ENCODE results near the gene PCID2. TPM values are rescaled to one million over a fixed set of nuclear protein-coding genes. Genes with fewer than 3 reads are reported as not detected.

Gene PCID2
- total RNA-seq, 1 donor from 2014 or later, result 48.5 TPM

DNA sequence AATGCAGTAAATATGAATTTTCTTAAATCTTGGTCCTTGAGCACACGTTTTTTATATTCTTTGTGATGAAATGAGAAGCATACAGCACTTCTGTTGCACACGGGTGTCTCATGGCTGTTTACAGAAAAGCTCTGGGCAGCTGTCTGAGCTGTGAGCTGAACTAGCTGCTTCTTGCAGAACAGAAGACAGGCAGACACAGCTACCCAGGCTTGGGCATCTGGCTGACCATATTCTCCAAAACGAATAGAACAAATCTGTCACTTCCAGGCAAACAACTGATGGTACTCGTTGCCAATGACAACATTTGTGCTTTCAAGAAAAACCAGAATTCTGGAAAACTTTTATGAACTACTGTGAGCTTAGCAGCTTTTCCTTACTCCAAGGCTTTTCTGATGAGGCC lies 16.2 kb downstream of the PCID2 start:
- FAIRE-seq, result no peak
- no peak for DNase-seq (ENCODE audit: low spot score in 2 of 2)

- no peak for FAIRE-seq
- DNase-seq (ENCODE audit: low spot score in 2 of 2), result no peak
Observed at GRCh38 chr13:113190181-113190580, 18.3 kb downstream of the PCID2 start.

GRCh38 chr13:113187883-113188665 lies 20.4 kb downstream of the PCID2 start:
- DNase-seq (ENCODE audit: low spot score in 2 of 2) (no peak), FAIRE-seq (no peak)

- no peak for DNase-seq (ENCODE audit: low spot score in 2 of 2)
- FAIRE-seq, result no peak
Observed at GRCh38 chr13:113187263-113187669, 21.2 kb downstream of the PCID2 start.

- DNase-seq (ENCODE audit: low spot score in 2 of 2) (no peak), FAIRE-seq (no peak)
Observed at GRCh38 chr13:113186061-113186900, 22.2 kb downstream of the PCID2 start.

GRCh38 chr13:113184568-113185440 lies 23.7 kb downstream of the PCID2 start:
- FAIRE-seq (no peak), DNase-seq (ENCODE audit: low spot score in 2 of 2) (no peak)

DNA sequence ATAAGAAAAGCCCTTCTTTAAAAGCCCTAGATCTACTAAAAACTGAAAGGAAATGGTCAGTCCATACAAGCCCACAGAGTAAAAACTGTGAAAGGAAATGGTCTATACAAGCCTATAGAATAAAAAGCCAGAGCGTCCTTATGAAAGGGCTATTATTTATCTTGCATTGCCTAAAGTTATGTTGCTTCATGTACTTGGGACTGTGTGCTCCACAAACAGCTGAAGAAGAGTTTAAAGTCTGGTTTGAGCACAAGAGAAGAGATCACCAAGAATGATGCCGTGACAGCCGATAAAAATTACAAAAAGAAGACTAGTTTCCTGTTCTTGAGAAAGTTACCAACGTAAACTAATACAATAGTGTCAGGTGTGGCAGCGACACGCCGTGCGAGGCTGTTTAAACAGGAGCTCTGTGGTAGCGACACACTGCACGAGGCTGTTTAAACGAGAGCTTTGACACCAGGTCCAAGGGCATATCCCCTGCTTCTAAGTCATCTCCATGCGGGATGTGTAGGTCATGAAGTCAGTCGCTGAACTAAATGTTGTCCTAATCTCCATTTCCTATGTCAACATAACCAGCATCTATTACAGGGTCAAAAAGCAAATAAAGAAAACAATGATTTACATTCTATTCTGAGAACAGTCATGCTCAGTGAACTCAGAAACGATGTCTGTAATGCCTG lies 24.9 kb downstream of the PCID2 start:
- no peak for DNase-seq (ENCODE audit: low spot score in 2 of 2)

GRCh38 chr13:113182046-113182445 lies 26.4 kb downstream of the PCID2 start:
- no peak for DNase-seq (ENCODE audit: low spot score in 2 of 2)
- FAIRE-seq, result no peak

More for the DNA sequence above, 24.9 kb downstream of the PCID2 start:
- no peak for FAIRE-seq

DNA sequence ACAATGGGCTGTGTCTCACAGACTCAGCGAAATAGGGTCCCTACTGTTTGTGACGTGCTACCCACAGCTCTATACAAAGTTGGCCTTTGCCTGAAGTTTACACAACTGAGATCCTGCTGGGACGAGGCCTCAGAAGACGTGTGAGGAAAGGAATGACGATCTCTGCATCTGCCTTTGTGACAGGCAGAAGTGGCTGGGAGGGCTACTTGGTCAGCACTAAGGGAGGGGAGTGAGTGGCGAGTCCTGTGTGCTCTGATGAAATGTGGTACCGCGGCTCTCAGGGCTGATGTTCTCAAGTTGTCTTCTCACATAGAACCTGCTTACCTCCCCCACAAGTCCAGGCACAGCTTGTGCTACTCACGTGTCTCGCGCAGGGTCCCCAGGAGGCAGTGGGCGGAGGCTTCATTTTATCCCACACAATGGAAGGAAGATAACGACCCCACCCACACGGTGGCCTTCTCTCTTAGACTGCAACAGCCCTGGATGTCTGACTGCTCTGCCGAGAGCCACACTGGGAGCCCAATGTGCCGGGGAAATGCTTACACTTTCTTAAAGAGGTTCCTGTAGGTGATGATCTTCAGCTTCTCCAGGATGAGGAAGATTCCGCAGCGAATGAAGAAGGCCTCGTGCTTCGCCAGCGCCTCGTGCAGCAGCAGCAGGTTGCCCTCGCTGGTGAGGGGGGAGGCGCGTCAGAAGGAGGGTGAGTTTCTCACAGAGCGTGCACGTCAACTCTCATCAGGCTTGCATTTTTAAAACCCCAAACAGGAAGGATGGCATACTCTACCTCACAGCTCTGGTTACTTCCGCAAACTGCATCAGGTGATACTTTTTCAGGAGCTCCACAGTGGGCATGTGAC lies 28.9 kb downstream of the PCID2 start:
- DNase-seq (ENCODE audit: low spot score in 2 of 2), result peak in 1 of 2 donors; percentile 56
- FAIRE-seq, result no peak

- DNase-seq (ENCODE audit: low spot score in 2 of 2) (no peak), FAIRE-seq (no peak)
Observed at GRCh38 chr13:113178896-113179167, 29.6 kb downstream of the PCID2 start.

GRCh38 chr13:113178070-113178895 lies 30.2 kb downstream of the PCID2 start:
- DNase-seq (ENCODE audit: low spot score in 2 of 2) (no peak), FAIRE-seq (no peak)

GRCh38 chr13:113176822-113177221 lies 31.6 kb downstream of the PCID2 start:
- no peak for FAIRE-seq
- DNase-seq (ENCODE audit: low spot score in 2 of 2), result no peak

- no peak for FAIRE-seq
- DNase-seq (ENCODE audit: low spot score in 2 of 2), result no peak
Observed at GRCh38 chr13:113176280-113176679, 32.2 kb downstream of the PCID2 start.

DNA sequence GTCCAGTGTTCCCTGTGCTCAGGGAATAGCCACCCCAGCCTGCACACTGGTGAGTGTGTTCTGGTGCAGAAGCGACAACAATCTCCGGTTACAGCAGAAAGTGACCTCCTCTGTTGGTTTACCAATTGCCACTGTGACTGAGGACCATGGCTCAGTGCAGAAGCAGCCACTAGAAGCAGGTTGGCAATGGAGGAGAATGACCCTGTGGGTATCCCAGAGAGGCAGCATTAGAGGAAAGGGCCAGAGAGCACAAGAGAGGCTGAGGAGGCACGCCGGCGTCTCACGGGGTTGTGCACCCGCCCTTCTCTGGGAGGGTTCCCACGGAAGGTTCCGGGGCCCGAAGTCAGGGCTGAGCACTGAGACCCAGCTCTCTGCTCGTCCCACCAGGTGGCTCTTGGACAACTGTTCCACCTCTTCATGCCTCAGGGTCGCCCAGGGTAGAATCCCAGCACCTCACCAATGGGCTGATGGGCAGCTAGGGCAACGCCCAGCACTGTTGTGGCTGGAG lies 36.0 kb downstream of the PCID2 start:
- FAIRE-seq, result no peak
- DNase-seq (ENCODE audit: low spot score in 2 of 2), result no peak

DNA sequence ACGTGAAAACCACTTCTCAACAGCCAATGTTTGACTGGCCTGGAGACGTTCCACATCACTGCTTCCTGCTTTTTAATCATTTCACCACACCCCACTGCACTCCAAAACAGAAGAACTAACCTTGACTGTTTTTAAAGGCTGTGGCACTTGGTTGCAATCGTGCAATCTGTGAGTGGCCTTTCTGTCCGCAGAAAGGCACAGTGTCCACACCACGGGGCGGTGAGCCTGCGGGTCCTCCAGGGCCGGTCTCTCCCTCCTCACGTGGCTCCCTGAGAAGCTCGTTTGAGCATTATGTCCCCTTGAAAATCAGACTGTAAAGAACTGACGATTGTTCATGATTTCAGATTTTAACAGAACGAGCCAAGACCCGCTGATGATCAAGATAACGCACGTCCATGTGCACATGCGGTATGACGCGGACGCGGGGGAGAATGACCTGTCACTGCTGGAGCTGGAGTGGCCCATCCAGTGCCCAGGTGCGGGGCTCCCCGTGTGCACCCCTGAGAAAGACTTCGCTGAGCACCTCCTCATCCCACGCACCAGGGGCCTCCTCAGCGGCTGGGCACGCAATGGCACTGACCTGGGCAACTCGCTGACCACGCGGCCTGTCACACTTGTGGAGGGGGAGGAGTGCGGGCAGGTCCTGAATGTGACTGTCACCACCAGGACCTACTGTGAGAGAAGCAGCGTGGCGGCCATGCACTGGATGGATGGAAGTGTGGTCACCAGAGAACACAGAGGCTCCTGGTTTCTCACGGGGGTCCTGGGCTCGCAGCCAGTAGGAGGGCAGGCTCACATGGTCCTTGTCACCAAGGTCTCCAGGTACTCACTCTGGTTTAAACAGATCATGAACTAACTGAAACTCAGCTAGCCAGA lies 37.0 kb downstream of the PCID2 start:
- DNase-seq (ENCODE audit: low spot score in 2 of 2) (no peak), FAIRE-seq (no peak)

DNA sequence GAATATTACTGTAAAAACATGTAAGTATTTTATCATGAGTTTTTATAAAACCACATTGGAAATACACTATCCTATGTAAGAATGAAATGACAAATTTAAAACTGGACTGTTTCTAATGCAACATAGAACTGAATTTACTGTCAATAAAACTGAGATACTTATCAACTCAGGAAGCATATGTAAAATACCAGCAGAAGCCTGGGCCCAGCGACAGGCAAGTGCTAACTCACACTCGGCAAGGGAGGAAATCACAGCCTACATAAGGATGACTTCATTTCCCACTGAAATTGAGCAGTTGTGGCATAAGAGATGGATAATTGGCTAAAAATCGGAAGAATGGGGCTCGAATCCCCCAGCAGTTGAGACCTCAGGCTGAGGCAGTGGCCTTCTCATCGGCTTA lies 38.0 kb downstream of the PCID2 start:
- FAIRE-seq (no peak), DNase-seq (ENCODE audit: low spot score in 2 of 2) (no peak)

All from frontal cortex (tissue), 4 donors.